Activated naive CD4-positive, alpha-beta T cell (primary cell): Measurements from ENCODE around the gene PHIP.
"Not testable (repeated sequence)": the region's sequence is repeated elsewhere in the genome, so short reads cannot be mapped to it uniquely, and the experiment has no call there.

Source experiments
- DNase-seq, 4 experiments: peaks; one replicate each; lab custom pipeline; 2025; lab: John Stamatoyannopoulos, UW

The PHIP gene

DNA sequence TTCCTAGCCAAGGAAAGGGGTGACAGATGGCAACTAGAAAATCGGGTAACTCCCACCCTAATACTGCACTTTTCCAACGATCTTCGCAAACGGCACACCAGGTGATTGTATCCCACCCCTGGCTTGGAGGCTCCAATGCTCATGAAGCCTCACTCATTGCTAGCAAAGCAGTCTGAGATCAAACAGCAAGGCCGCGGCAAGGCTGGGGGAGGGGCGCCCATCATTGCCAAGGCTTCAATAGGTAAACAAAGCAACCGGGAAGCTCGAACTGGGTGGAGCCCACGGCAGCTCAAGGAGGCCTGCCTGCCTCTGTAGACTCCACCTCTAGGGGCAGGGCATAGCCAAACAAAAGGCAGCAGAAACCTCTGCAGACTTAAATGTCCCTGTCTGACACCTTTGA lies 156.9 kb downstream of the PHIP start:
- DNase-seq: not testable (repeated sequence)

DNA sequence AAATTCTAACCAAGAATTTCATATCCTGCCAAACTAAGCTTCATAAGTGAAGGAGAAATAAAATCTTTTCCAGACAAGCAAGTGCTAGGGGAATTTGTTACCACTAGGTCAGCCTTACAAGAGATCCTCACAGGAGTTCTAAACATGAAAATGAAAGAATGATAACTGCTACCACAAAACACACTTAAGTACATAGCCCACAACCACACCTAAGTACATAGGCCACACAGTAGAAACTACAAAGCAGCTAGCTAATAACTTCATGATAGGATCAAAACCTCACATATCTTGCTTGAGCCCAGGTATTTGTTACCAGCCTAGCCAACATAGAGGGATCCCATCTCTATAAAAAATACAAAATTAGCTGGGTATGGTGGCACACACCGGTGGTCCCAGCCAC lies 160.3 kb downstream of the PHIP start:
- no peak for DNase-seq

DNA sequence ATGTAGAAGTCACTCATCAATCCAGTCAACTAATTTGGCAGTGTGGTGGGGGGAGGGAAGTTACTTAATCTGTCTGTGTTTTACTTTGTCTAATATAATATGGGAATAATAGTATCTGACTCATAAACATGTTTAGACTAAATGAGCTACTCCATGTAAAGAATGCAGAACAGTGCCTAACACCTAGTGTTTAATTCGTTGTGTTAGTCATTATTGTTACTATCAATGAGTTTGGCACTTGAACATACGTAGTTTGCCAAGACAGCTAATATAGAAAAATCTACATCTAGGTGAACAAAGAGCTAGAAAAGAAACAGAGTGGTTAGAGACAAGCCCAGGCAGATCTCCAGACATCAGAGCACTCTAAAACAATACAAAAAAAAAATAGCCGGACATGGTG lies 161.6 kb downstream of the PHIP start:
- DNase-seq: no peak

DNA sequence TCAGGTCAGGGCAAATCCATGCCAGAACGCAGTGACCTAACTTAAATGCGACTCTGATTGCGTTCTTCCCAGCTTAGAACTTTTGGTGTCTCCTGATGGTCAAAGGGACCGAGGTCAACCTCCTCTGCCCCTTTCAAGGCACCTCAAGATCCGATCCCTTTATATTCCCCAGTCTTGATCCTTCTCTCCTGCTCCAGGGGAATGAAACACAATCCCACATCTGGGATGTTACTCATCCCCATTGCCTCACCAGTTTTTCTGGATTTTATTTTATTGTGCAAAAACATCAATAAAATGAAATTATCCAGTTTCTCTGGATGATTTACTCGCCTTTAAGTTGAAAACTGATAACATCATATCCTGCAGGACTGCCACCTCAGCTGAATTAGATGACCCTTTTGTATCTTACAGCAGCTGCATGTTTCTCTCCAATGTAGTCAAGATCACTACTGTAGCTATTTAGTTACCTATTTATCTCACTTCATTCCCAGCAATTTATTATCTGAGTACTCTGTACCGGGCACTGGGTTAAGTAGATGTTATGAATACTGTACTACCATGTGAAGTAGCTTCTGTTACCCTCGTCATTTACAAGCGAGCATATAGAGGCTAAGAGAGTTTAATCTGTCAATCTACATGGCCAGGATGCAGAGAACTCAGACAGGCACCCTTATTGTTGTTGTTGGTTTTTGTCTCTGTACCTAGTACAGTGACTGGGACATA lies 166.7 kb downstream of the PHIP start:
- DNase-seq: no peak

DNA sequence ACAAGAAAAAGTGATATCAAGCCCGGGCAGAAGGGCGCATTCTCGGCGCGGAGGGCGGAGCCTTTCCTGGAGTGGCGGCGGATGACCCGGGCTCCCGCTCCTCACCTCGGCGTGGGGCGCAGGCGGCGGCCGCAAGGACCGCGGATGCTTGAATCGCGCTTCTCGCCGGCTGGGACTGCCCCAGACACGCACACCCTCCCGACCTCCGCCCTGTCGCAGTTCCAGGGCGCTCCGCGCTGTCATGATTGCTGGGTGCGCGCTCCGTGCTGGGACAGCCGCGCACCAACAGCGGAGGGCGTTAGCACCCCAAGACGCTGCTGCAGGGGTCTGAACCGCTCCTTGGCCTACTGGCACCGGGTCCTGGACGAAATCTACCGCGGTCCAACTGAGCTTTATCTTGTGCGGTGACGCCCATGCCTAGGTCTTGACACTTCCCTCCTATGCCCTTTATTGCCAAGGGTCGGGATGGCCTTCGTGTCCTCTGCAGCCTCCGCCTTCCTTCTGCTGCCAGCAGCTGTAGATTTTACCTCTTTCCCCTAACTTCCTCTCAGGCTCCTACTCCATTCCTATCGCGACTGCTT lies 167.4 kb downstream of the PHIP start:
- no peak for DNase-seq

DNA sequence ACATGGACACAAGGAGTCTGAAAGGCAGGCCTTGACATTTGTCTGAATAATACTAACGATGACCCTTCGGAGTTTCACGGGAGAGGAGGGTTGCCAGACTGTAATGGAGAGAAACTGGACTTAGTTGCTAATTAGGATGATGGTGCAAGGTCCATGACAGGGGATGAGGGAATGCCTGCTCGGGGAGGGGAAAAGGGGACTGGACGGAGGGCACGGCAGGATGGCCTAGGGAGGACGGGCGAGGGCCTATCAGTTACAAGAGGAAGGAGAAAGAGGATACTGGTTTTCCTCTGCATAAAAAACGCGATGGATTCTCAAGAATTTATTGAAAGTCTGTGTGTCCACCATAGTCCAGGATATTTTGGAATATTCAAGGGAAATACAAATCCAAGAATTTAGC lies 168.0 kb downstream of the PHIP start:
- no peak for DNase-seq

DNA sequence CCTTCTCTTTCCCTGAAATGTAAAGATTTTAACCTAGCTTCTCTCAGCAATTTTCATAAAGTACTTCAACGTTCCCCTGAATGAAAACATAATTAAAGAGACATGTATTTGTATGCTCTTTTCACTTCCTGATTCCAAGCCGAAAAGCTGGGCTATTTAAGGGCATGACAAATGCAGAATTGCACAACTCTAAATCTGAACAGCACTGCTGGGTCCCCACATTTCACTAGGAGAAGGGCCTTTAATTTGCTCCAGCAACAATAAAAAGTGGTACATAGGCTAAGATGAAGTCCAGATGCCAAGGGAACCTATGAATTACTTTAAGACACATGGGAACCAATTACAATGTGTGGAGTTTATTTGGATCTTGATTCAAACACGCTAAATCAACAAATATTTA lies 168.7 kb downstream of the PHIP start:
- DNase-seq: no peak

DNA sequence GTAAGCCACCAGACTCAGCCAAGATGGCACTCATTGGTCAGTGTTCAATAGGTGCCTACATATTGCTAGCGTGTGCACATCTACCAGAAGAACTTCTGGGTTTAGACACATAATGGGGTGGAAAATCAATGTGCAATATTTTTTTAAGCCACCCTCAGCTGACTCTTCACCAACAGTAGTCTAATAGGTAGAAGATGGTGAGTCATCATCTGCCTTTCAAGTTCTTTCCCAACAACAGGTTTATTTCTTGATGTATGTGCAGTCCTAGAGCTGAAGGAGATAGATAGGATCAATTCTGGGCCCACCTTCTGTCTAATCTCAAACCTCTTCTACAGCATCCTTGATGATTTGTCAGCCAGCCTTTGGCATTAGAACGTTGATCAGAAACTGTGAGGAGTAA lies 169.4 kb downstream of the PHIP start:
- no peak for DNase-seq

DNA sequence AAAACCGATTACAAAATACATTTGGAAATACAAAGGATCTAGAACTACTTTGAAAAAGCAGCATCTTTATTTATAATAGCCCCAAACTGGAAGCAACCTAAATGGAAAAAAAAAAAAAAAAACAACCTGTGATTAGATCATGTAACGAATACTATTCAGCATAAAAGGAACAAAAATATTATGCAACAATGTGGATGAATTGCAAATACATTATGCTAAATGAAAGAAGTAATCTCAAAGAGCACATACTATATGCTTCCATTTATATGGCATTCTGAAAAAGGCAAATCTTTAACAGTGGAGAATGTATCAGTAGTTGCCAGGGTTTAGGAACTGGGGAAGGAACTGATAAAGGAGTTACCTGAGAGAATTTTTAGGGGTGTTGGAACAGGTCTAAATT lies 181.8 kb downstream of the PHIP start:
- DNase-seq: no peak

DNA sequence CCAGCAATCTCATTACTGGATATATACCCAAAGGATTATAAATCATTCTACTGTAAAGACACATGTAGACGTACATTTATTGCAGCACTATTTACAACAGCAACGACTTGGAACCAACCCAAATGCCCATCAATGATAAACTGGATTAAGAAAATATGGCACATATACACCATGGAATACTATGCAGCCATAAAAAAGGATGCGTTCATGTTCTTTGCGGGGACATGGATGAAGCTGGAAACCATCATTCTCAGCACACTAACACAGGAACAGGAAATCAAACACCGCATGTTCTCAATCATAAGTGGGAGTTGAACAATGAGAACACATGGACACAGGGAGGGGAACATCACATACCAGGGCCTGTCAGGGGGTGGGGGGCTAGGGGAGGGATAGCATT lies 188.2 kb downstream of the PHIP start:
- DNase-seq: not testable (repeated sequence)
